H1 (cell line): ENCODE results near the gene SSTR3.

Experiments used
- CEBPB ChIP-seq: IDR thresholded peaks from 2 replicates; pipeline ENCODE4 v1.6.1; 2012; ENCODE audit warnings: low read depth, low read length
- CHD1 ChIP-seq: IDR thresholded peaks from 2 replicates; pipeline ENCODE4 v1.6.1; 2012; ENCODE audit warnings: low read depth, low read length, improper control_type of control experiment
- CREB1 ChIP-seq: IDR thresholded peaks from 2 replicates; pipeline ENCODE4 v1.6.1; 2012; ENCODE audit warnings: inconsistent platforms
- FOSL1 ChIP-seq: IDR thresholded peaks from 2 replicates; pipeline ENCODE4 v1.6.1; 2011; ENCODE audit warnings: mild to moderate bottlenecking, low read depth, low read length, moderate library complexity; ENCODE audit not compliant: insufficient read depth
- HDAC6 ChIP-seq: IDR thresholded peaks from one replicate; pipeline ENCODE4 v1.7.1; 2012; ENCODE audit warnings: low read depth, mild to moderate bottlenecking, inconsistent platforms, low read length, moderate library complexity
- NRF1 ChIP-seq: IDR thresholded peaks from 2 replicates; pipeline ENCODE4 v1.6.1; 2011; ENCODE audit warnings: mild to moderate bottlenecking, low read depth, low read length, improper control_type of control experiment
- POLR2A ChIP-seq, 2 experiments: IDR thresholded peaks; 1 replicate in 1 of 2; 2 replicates in 1 of 2; pipeline ENCODE4 v1.6.1; 2011; ENCODE audit warnings: low read depth in 2 of 2, low read length in 2 of 2, mild to moderate bottlenecking in 2 of 2; ENCODE audit errors: control extremely low read depth in 1 of 2
- POLR2AphosphoS5 ChIP-seq: IDR thresholded peaks from 2 replicates; pipeline ENCODE4 v1.6.1; 2011; ENCODE audit warnings: low read depth, low read length
- TAF1 ChIP-seq: IDR thresholded peaks from 2 replicates; pipeline ENCODE4 v1.6.1; 2011; ENCODE audit warnings: mild to moderate bottlenecking, low read depth, low read length
- YY1 ChIP-seq: IDR thresholded peaks from 2 replicates; pipeline ENCODE4 v1.6.1; 2011; ENCODE audit warnings: low read depth, mild to moderate bottlenecking, low read length
- TF ChIP-seq, protein P1 (sequence below): IDR thresholded peaks from 2 replicates; pipeline ENCODE4 v1.6.1; 2012; ENCODE audit warnings: low read length, inconsistent platforms
- TF ChIP-seq, protein P2 (sequence below), 3 experiments: IDR thresholded peaks; 1 replicate in 2 of 3; 2 replicates in 1 of 3; pipeline versions ENCODE4 v1.5.1 to v1.6.1; 2011; ENCODE audit warnings: low read length in 3 of 3, mild to moderate bottlenecking in 3 of 3, inconsistent platforms in 2 of 3, low read depth in 1 of 3, moderate library complexity in 1 of 3; ENCODE audit not compliant: insufficient read depth in 1 of 3; ENCODE audit errors: control extremely low read depth in 1 of 3

DNA sequence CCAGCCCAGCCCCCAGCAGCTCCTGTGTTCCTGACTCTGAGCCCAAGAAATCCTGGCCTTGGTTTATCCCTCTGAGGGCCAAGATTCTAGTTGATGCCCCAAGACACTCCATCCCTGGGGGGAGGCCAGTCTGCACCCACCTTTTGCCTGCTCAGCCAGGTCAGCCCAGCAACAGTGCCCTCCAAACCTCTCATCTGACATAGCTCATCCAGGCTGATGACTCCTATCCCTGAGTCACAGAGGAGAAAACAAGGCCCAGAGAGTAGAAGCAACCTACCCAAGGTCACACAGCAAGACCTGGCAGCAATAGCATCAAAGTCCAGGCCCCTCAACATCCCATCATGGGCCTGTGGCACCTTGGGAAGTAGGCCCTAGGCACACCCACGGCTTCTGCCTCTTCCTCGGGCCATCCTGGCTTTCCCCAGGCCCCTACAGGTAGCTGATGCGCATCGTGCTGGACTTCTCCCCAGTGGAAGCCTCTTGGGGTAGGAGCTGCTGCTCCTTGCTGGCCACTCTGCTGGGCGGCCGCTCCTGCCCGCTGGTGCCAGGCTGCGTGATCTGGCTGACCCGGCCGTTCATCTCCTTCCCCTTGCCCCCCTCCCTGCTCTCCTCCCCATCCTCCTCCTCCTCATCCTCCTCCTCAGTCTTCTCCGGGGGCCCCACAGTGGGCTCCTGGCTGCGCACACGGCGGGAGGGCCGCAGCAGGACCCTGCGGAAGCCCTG is 6.0 kb downstream of the SSTR3 start:
- TF ChIP-seq, protein P1, sequence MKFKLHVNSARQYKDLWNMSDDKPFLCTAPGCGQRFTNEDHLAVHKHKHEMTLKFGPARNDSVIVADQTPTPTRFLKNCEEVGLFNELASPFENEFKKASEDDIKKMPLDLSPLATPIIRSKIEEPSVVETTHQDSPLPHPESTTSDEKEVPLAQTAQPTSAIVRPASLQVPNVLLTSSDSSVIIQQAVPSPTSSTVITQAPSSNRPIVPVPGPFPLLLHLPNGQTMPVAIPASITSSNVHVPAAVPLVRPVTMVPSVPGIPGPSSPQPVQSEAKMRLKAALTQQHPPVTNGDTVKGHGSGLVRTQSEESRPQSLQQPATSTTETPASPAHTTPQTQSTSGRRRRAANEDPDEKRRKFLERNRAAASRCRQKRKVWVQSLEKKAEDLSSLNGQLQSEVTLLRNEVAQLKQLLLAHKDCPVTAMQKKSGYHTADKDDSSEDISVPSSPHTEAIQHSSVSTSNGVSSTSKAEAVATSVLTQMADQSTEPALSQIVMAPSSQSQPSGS: no peak
- TF ChIP-seq HDAC6 (no peak), CHD1 (no peak), CEBPB (no peak), POLR2AphosphoS5 (no peak), FOSL1 (no peak), NRF1 (no peak), TAF1 (no peak), POLR2A (IDR thresholded peaks at IDR 0.05; ENCODE audit: control extremely low read depth in 1 of 2, low read depth in 2 of 2, low read length in 2 of 2) (no peak), YY1 (no peak), CREB1 (no peak)
- TF ChIP-seq, protein P2, sequence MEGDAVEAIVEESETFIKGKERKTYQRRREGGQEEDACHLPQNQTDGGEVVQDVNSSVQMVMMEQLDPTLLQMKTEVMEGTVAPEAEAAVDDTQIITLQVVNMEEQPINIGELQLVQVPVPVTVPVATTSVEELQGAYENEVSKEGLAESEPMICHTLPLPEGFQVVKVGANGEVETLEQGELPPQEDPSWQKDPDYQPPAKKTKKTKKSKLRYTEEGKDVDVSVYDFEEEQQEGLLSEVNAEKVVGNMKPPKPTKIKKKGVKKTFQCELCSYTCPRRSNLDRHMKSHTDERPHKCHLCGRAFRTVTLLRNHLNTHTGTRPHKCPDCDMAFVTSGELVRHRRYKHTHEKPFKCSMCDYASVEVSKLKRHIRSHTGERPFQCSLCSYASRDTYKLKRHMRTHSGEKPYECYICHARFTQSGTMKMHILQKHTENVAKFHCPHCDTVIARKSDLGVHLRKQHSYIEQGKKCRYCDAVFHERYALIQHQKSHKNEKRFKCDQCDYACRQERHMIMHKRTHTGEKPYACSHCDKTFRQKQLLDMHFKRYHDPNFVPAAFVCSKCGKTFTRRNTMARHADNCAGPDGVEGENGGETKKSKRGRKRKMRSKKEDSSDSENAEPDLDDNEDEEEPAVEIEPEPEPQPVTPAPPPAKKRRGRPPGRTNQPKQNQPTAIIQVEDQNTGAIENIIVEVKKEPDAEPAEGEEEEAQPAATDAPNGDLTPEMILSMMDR (IDR thresholded peaks at IDR 0.05; ENCODE audit: control extremely low read depth in 1 of 3, insufficient read depth in 1 of 3, low read depth in 1 of 3, low read length in 3 of 3): no peak
